Sigmoid colon (tissue), 4 donors: ENCODE data around the gene KRT76.

ENCODE experiments used
- EP300 ChIP-seq, 4 donors: sonication (generic); formaldehyde crosslinking; IDR thresholded peaks; one replicate each; pipeline ENCODE4 v1.6.1; 2017; ENCODE audit warnings: antibody characterized with exemption in 4 of 4
- POLR2A ChIP-seq, 2 donors: fragments of 450-650 bp; IDR thresholded peaks; one replicate each; pipeline ENCODE4 v1.6.1; 2016; ENCODE audit warnings: antibody characterized with exemption in 2 of 2, mild to moderate bottlenecking in 2 of 2, moderate library complexity in 2 of 2
- POLR2AphosphoS5 ChIP-seq, 4 donors: sonication (generic); formaldehyde crosslinking; IDR thresholded peaks; one replicate each; pipeline ENCODE4 v1.6.1; 2017; ENCODE audit warnings: antibody characterized with exemption in 4 of 4
- TF ChIP-seq, protein P1 (sequence below), 4 experiments: fragments of 450-650 bp in 3 of 4; fragments of 200-600 bp in 1 of 4; IDR thresholded peaks; one replicate each; pipeline ENCODE4 v1.5.1; 2016 to 2019; ENCODE audit warnings: antibody characterized with exemption in 4 of 4, mild to moderate bottlenecking in 3 of 4, moderate library complexity in 2 of 4

- TF ChIP-seq, protein P1, sequence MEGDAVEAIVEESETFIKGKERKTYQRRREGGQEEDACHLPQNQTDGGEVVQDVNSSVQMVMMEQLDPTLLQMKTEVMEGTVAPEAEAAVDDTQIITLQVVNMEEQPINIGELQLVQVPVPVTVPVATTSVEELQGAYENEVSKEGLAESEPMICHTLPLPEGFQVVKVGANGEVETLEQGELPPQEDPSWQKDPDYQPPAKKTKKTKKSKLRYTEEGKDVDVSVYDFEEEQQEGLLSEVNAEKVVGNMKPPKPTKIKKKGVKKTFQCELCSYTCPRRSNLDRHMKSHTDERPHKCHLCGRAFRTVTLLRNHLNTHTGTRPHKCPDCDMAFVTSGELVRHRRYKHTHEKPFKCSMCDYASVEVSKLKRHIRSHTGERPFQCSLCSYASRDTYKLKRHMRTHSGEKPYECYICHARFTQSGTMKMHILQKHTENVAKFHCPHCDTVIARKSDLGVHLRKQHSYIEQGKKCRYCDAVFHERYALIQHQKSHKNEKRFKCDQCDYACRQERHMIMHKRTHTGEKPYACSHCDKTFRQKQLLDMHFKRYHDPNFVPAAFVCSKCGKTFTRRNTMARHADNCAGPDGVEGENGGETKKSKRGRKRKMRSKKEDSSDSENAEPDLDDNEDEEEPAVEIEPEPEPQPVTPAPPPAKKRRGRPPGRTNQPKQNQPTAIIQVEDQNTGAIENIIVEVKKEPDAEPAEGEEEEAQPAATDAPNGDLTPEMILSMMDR (IDR thresholded peaks at IDR 0.05): no peak
- TF ChIP-seq POLR2A (IDR thresholded peaks at IDR 0.05) (no peak), POLR2AphosphoS5 (IDR thresholded peaks at IDR 0.05) (no peak), EP300 (IDR thresholded peaks at IDR 0.05) (no peak)
Measured at GRCh38 chr12:52792185-52793029, 15.3 kb upstream of the KRT76 start.
